Renal pelvis (tissue), 4 donors: ENCODE measurements around the gene PSAP. TPM values are rescaled to one million over a fixed set of nuclear protein-coding genes. Genes with fewer than 3 reads are reported as not detected.

Experiments used
- DNase-seq: peaks from one replicate; pipeline ENCODE4 v3.0.0-alpha.2; 2013
- polyA plus RNA-seq, 3 donors: library from polyadenylated mRNA; unstranded; fragments of 120-200 nt; gene quantifications; one replicate each; pipeline ENCODE4 v1.2.1, GENCODE V29; 2013; ENCODE audit not compliant: insufficient read length in 3 of 3

The PSAP gene
- polyA plus RNA-seq, 3 donors: 787 to 897 (median 858) TPM

DNA sequence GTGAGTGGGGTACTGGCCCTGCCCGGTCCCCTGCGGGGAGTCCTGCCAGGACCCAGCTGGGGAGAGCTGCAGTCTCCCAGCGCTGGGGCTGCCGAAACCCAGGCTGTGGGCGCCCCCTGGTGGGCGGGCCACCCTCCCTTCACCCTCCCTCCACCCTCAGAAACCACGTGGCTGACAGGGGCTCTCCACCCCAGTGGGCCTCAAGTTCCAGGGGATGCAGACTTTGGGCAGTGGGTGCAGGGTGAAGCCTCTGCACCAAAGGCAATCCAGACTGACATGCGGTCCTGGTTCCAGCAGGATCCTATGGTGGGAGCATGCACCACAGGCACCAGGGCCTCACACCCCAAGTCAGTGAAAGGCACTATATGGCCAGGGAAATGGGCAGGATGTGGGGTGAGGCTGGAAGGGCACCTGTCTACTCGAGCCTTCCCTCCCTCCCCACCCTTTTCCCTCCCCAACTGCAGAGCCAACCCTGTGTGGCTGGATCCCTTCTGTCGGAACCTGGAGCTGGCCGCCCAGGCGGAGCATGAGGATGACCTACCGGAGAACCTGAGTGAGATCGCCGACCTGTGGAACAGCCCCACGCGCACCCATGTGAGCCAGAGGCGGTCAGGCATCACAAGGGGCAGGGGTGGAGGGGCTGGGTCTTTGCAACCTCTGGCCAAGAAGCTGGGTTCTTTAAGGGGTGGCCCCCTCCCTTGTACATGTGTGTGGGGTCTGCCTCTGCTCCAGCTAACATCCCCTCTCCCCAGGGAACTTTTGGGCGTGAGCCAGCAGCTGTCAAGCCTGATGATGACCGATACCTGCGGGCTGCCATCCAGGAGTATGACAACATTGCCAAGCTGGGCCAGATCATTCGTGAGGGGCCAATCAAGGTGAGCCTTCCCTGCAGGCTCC, 38.8 kb downstream of the PSAP start:
- peak; percentile 27 for DNase-seq

DNA sequence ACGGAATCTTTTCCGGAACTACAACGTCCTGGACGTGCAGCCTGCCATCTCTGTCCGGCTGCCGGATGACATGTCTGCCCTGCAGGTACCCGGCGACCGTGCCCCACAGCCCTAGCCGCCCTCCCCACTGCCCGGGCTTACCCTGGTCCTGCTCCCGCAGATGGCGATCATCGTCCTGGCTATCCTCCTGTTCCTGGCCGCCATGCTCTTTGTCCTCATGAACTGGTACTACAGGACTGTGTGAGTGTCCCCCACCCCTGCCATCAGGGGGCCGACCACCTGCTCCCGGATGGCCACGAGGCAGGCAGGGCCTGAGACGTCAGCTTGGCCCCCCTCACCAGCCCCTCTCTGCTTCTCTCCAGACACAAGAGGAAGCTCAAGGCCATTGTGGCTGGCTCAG, 39.7 kb downstream of the PSAP start:
- no peak for DNase-seq

DNA sequence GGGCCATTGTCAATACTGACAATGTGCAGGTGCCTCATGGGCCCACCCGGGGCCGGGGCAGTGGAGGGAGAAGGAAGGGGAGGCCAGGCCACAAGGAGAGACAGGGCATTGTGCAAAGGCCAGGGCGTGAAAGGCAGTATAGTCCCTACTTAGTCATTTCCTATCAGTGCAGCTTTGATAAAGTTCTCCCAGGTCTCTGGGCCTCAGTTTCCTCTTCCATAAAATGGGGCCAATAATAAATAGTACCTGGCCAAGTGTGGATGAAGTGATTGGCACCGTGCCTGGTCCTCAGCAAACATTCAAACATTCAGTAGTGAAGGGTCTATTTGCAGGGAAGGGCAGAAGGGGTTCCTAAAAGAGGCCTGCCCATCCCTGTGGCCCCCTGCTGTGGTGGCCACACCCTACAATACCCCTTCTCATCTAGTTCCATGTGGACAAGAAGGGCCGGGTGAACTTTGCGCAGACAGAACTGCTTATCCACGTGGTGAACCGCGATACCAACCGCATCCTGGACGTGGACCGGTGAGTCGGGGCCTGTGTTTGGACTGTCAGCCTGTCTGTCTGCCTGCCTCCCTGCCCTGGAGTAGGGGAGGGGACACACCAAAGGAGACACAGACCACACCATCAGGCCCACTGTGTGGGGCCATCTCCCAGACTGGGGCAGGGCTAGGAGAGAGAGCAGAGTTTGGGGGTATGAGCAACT, 40.9 kb downstream of the PSAP start:
- no peak for DNase-seq

DNA sequence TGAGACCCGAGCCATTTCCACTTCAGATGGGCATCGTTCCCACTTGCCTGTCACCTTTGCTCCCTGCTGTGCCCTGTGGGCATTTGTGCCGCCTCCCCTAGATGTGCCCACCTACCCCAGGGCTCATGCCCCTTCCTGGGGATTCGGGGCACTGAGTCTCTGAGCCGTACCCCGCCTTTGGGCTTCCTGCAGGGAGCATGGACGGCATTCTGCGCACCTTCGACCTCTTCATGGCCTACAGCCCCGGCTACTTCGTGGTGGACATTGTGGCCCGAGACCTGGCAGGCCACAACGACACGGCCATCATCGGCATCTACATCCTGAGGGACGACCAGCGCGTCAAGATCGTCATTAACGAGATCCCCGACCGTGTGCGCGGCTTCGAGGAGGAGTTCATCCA, 41.4 kb downstream of the PSAP start:
- no peak for DNase-seq

DNA sequence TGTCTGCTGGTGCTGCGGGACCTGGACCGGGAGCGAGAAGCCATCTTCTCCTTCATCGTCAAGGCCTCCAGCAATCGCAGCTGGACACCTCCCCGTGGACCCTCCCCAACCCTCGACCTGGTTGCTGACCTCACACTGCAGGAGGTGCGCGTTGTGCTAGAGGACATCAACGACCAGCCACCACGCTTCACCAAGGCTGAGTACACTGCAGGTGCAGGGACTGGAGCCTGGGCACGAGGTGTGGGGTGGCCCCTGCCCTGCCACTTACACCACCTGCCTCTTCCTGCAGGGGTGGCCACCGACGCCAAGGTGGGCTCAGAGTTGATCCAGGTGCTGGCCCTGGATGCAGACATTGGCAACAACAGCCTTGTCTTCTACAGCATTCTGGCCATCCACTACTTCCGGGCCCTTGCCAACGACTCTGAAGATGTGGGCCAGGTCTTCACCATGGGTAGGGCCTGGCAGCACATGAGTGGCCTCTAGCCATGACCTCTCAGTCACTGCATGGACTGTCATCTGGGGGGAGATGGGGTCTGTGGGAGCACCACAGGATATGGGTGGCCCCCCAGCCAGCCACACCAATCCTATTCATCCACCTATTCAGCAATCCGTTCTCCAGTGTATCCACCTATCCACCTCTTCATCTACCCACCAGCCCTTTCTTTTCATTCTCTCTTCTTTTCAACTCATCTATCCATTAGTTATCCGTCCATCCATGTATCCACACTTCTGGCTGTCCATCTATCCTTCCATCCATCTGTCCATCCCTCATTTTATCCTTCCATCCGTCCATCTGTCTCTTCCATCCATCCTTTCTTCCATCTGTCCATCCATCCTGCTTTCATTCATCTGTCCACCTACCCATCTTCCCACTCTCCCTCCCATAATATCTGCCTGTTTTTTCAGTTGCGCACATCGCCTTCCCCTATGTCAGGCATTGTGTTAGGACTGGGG, 43.2 kb downstream of the PSAP start:
- no peak for DNase-seq

- DNase-seq: no peak
Observed at GRCh38 chr10:71806704-71807556, 44.1 kb downstream of the PSAP start.

DNA sequence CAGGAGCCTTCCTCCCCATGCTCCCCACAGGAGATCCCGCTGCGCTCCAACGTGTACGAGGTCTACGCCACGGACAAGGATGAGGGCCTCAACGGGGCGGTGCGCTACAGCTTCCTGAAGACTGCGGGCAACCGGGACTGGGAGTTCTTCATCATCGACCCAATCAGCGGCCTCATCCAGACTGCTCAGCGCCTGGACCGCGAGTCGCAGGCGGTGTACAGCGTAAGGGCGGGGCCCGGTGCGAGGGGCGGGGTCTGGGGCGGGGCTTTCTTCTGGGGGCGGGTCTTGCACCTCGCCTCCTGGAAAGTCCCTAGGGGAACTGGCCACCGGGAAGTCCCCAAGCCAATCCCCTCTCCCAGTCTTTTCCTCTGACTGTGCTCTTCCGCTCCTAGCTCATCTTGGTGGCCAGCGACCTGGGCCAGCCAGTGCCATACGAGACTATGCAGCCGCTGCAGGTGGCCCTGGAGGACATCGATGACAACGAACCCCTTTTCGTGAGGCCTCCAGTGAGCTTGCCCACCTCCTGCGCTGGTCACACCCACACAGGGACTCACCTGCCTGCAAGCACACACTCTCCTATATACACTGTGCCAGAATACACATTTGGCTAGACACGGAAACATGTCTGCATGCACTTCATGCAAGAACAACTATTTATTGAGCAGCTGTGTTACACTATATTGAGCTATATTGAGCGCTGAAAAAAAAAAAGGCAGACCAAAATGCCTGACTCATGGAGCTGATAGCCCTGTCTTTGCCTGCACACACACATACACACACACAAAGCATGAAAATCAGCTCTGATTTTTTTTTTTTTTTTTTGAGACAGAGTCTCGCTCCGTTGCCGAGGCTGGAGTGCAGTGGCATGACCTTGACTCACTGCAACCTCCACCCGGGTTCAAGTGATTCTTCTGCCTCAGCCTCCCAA, 45.0 kb downstream of the PSAP start:
- no peak for DNase-seq

- no peak for DNase-seq
Observed at GRCh38 chr10:71804077-71804476, 47.0 kb downstream of the PSAP start.

DNA sequence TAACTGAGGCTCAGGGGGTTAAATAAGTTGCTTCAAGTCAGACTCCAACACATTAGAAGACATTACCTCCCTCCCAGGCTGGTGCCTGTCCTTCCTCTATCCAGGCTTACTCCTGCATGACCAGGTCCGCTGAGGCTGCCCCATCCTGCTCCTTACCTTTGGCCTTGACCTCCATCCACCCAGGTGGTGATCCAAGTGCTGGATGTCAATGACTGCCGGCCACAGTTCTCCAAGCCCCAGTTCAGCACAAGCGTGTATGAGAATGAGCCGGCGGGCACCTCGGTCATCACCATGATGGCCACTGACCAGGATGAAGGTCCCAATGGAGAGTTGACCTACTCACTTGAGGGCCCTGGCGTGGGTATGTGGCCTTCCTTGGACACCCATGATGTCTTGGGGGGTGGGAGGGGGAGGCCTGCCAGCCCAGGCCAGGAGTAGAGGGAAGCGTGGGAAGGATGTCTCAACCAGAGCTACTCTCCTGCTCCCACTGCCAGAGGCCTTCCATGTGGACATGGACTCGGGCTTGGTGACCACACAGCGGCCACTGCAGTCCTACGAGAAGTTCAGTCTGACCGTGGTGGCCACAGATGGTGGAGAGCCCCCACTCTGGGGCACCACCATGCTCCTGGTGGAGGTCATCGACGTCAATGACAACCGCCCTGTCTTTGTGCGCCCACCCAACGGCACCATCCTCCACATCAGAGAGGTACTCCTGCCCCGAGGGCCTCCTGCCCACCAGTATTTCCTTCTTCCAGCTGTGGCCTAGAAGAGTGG, 48.1 kb downstream of the PSAP start:
- DNase-seq: no peak

DNA sequence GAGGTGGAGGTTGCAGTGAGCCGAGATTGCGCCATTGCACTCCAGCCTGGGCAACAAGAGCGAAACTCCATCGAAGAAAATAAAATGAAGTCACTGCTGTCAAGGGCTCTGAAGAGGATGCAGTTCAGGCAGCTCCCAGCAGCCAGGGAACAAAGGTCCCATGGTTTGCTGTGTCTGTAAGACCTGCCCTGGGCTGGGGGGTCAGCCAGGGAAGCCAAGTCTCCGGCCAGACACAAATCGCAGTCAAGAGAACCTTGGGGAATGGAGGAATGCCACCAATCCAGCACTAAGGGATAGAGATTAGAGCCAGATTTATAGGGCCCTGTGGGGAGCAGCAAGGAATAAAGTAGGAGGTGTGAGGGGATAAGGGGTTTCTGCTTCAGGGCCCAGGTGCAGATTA, 48.8 kb downstream of the PSAP start:
- DNase-seq: no peak

- DNase-seq: no peak
Observed at GRCh38 chr10:71801361-71801760, 49.7 kb downstream of the PSAP start.

DNA sequence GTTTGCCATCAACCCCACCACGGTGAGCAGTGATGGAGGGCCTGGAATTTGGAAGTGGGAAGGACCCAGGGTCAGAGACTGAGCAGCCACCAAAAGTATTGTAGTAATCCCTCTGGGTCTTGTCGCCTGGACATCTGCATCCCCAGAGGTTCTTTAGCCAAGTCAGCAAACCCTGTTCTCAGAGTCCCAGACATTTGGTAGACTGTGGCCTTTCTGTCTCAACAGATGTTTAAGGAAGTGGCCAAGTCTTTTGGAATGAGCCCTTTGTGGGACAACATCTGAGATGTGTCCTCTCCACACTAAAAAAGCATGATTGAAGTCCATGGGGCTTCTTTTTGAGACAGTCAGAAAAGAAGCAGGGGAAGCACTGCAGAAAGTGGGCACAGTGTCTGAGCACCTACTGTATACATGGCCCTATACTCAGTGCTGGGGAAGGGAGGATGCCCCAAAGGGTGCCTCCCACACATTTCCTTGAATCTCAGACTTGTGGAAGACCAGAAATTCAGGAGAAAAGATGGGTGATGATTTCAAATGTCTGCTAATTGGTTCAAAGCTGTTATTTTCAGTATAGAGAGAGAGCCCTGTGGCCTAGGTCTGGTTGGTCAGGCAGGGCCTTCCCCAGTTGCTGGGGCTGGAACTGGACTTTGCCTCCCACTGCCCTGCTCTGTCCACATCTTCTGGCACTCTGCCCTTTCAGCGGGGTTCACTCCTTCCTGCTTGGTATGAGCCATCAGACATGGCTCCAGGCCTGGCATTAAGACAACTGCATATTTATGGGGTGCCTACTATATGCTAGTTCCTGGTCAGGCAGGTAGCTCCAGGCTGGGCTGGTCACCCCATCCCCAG, 51.2 kb downstream of the PSAP start:
- DNase-seq: no peak

- no peak for DNase-seq
Observed at GRCh38 chr10:71799112-71799511, 51.9 kb downstream of the PSAP start.

DNA sequence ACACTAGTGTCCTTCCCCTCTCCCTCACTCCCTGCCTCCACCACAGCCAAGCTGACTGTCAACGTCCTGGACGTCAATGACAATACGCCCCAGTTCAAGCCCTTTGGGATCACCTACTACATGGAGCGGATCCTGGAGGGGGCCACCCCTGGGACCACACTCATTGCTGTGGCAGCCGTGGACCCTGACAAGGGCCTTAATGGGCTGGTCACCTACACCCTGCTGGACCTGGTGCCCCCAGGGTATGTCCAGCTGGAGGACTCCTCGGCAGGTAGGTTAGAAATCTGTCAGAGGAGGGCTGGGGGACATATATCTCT, 52.8 kb downstream of the PSAP start:
- DNase-seq: no peak

GRCh38 chr10:71797533-71798307, 53.3 kb downstream of the PSAP start:
- DNase-seq: no peak

- DNase-seq: no peak
Observed at GRCh38 chr10:71796749-71797405, 54.2 kb downstream of the PSAP start.

- no peak for DNase-seq
Observed at GRCh38 chr10:71795248-71795647, 55.8 kb downstream of the PSAP start.
